Right lobe of liver (tissue), 6 donors: ENCODE measurements around the gene COL18A1. TPM values are rescaled to one million over a fixed set of nuclear protein-coding genes. Genes with fewer than 3 reads are reported as not detected.

ENCODE experiments used
- ATAC-seq, 4 donors: fragments of 200-7000 bp; cut with Tn5 transposase; one replicate each; pipeline ENCODE4 v1.9.1; 2020; ENCODE audit warnings: mild to moderate bottlenecking in 4 of 4, moderate library complexity in 4 of 4
- DNase-seq, 3 donors: peaks; one replicate each; pipeline ENCODE4 v3.0.0-alpha.2; 2020
- H3K27ac ChIP-seq, 3 donors: fragments of 200-600 bp; one replicate each; pipeline ENCODE4 v1.8.0; 2022
- H3K27me3 ChIP-seq, 2 donors: fragments of 200-600 bp; one replicate each; pipeline ENCODE4 v1.8.0; 2022
- H3K36me3 ChIP-seq, 4 donors: fragments of 200-600 bp; sonication (generic) in 1 of 4; one replicate each; pipeline versions ENCODE4 v1.5.1 to v1.8.0; 2017 to 2022; ENCODE audit warnings: control low read depth in 1 of 4
- H3K4me1 ChIP-seq, 4 donors: fragments of 200-600 bp; sonication (generic) in 1 of 4; one replicate each; pipeline versions ENCODE4 v1.5.1 to v1.8.0; 2017 to 2022; ENCODE audit warnings: control low read depth in 1 of 4
- H3K4me3 ChIP-seq, 3 donors: fragments of 200-600 bp; one replicate each; pipeline ENCODE4 v1.8.0; 2022
- H3K9me3 ChIP-seq, 4 donors: fragments of 200-600 bp; sonication (generic) in 1 of 4; one replicate each; pipeline versions ENCODE4 v1.5.1 to v1.8.0; 2017 to 2022; ENCODE audit warnings: control low read depth in 1 of 4
- POLR2A ChIP-seq: fragments of 450-650 bp; IDR thresholded peaks from one replicate; pipeline ENCODE4 v1.6.1; 2017; ENCODE audit warnings: antibody characterized with exemption, mild to moderate bottlenecking
- WGBS: methylation state at CpG from one replicate; pipeline ENCODE4 v1.1.6; 2018; ENCODE audit warnings: low coverage, low lambda C conversion rate; ENCODE audit not compliant: insufficient coverage; ENCODE audit errors: missing lambda C conversion rate; 5-methylcytosine and 5-hydroxymethylcytosine counted together
- intact Hi-C, 2 donors: fragments of 100-400 bp; cut with DNase I; formaldehyde crosslinking; loops; one replicate each; pipeline versions ENCODE4 v1.11.2 to v1.14.1; 2022
- total RNA-seq, 6 experiments: library from RNA; depleted of rRNA in 2 of 6; stranded (reverse); fragments of >200 nt in 2 of 6; fragmentation: NEBNext Ultra II Directional in 3 of 6; extraction: Animal tissue kit (Norgen Biotek cat#: 25700) in 3 of 6; gene quantifications; one replicate each; pipeline versions ENCODE4 v1.1.0 to v1.2.4, GENCODE V29; 2016 to 2023
- TF ChIP-seq, protein P1 (sequence below), 4 donors: fragments of 200-600 bp in 3 of 4; fragments of 450-650 bp in 1 of 4; IDR thresholded peaks; one replicate each; pipeline versions ENCODE4 v1.5.1 to v1.8.0; 2016 to 2022; ENCODE audit warnings: antibody characterized with exemption in 4 of 4, mild to moderate bottlenecking in 2 of 4
- donor health status: DM: no; HTN: yes; CAD: no.
- donor health status: DM: no; HTN: no; CAD: no.
- donor health status: DM: no; HTN: no; CAD: no.
- donor health status: DM: no; HTN: yes; CAD: no.
- donor health status: DM: no; HTN: yes; CAD: no.

The COL18A1 gene
- total RNA-seq, 6 experiments from 2014 or later: 261 to 487 (median 297) TPM

DNA sequence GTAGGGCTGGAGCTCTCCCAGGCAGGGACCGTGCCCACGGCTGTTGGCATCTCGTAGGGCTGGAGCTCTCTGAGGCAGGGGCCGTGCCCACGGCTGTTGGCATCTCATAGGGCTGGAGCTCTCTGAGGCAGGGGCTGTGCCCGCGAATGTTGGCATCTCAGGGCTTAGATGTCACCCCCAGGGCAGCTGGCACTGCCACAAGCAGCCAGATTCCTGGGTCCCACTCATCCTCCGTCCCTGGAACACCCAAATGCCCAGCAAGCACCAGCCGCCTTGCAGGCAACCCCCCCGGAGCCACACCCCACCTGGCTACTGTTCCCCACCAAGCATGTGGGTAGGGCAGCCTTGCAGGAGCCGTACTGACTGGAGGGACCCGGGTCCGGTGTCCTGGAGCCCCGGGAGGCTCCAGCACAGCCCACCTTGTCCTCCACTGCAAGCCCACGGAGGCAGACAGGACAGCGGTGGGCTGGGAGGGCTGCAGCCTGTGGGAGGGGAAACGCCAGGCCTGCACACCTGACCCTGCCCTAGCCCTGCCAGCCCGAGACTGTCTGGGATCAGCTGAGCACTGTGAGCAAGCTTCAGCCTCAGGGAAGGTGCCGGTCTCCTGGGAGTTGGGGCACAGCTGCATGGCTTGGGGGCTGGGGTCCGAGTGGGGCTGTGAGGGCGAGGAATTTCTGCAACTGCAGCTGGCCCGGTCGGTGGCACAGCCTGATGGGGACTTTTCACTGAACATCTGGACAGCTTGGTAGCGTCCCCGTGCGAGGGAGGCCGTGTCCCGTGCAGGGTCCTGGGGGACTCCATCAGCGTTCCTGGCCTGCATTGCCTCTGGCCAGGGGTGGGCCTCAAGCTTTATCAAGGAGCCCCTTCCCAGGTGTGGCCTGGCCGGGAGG lies 53.6 kb downstream of the COL18A1 start:
- Histone ChIP-seq H3K27ac (peak overlapping the region in 2 of 3 donors; percentile 44 to 54), H3K4me3 (peak overlapping the region; percentile 69 to 91 (median 79)), H3K9me3 (no peaks in the 10 kb centered on the region), H3K36me3 (peaks cover 0 to 14% (median 0%) of the 10 kb centered on the region in 4 donors), H3K27me3 (no peaks in the 10 kb centered on the region), H3K4me1 (peaks cover 0 to 56% (median 27%) of the 10 kb centered on the region in 4 donors)
- DNase-seq (peak in 2 of 3 donors; percentile 35 to 54), ATAC-seq (peak in 1 of 4 donors; percentile 1)
- intact Hi-C loops: no loop called here
- no CpG with 5 or more reads among the region's 30 CpGs for WGBS
- TF ChIP-seq POLR2A: no peak
- TF ChIP-seq, protein P1, sequence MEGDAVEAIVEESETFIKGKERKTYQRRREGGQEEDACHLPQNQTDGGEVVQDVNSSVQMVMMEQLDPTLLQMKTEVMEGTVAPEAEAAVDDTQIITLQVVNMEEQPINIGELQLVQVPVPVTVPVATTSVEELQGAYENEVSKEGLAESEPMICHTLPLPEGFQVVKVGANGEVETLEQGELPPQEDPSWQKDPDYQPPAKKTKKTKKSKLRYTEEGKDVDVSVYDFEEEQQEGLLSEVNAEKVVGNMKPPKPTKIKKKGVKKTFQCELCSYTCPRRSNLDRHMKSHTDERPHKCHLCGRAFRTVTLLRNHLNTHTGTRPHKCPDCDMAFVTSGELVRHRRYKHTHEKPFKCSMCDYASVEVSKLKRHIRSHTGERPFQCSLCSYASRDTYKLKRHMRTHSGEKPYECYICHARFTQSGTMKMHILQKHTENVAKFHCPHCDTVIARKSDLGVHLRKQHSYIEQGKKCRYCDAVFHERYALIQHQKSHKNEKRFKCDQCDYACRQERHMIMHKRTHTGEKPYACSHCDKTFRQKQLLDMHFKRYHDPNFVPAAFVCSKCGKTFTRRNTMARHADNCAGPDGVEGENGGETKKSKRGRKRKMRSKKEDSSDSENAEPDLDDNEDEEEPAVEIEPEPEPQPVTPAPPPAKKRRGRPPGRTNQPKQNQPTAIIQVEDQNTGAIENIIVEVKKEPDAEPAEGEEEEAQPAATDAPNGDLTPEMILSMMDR (IDR thresholded peaks at IDR 0.05): no peak

- Histone ChIP-seq H3K9me3 (no peaks in the 10 kb centered on the region), H3K27me3 (no peaks in the 10 kb centered on the region), H3K4me1 (peaks cover 0 to 56% (median 28%) of the 10 kb centered on the region in 4 donors), H3K4me3 (peak overlapping the region; percentile 69 to 91 (median 79)), H3K36me3 (peaks cover 0 to 14% (median 0%) of the 10 kb centered on the region in 4 donors), H3K27ac (peak overlapping the region; percentile 5 to 54 (median 44))
- no peak for TF ChIP-seq POLR2A
- TF ChIP-seq, protein P1 (IDR thresholded peaks at IDR 0.05): no peak
- DNase-seq: peak in 2 of 3 donors; percentile 19 to 59
- ATAC-seq: peak in 3 of 4 donors; percentile 0 to 14 (median 6)
- WGBS: 64% methylated on average over 5 of the region's 23 CpGs
- intact Hi-C loops: no loop called here
Measured at GRCh38 chr21:45459171-45460010, 54.4 kb downstream of the COL18A1 start.

GRCh38 chr21:45460011-45460565 lies 55.1 kb downstream of the COL18A1 start:
- peak in 2 of 3 donors; percentile 33 to 54 for DNase-seq
- intact Hi-C loops: no loop called here
- no peak for TF ChIP-seq POLR2A
- TF ChIP-seq, protein P1 (IDR thresholded peaks at IDR 0.05): no peak

More at GRCh38 chr21:45460011-45460565, 55.1 kb downstream of the COL18A1 start:
- H3K27ac ChIP-seq: peak overlapping the region; percentile 5 to 47 (median 44)
- H3K36me3 ChIP-seq: peaks cover 0 to 14% (median 0%) of the 10 kb centered on the region in 4 donors
- WGBS: 39% methylated on average over 6 of the region's 23 CpGs
- H3K4me3 ChIP-seq: peak overlapping the region in 1 of 3 donors; percentile 79
- no peaks in the 10 kb centered on the region for H3K9me3 ChIP-seq
- no peaks in the 10 kb centered on the region for H3K27me3 ChIP-seq
- ATAC-seq: peak in 1 of 4 donors; percentile 2
- peaks cover 0 to 56% (median 30%) of the 10 kb centered on the region in 4 donors for H3K4me1 ChIP-seq
